PFSK-1 (cell line): ENCODE measurements around the gene ACSL6.

ENCODE experiments used
- FOXP2 ChIP-seq: optimal IDR thresholded peaks from 2 replicates; pipeline ENCODE3; 2011; ENCODE audit warnings: borderline replicate concordance, control low read depth, inconsistent platforms; ENCODE audit not compliant: insufficient read depth; ENCODE audit errors: extremely low read length, extremely low read depth
- POLR2AphosphoS5 ChIP-seq: IDR thresholded peaks from 2 replicates; pipeline ENCODE4 v1.6.1; 2012; ENCODE audit warnings: low read depth, mild to moderate bottlenecking, control low read depth, low read length, moderate library complexity
- REST ChIP-seq, 2 experiments: IDR thresholded peaks; 2 replicates each; pipeline versions ENCODE4 v1.6.1 to v1.8.0; 2011 to 2012; ENCODE audit warnings: low read depth in 2 of 2, low read length in 2 of 2, control low read depth in 1 of 2, inconsistent platforms in 1 of 2, mild to moderate bottlenecking in 1 of 2, moderate library complexity in 1 of 2; ENCODE audit not compliant: insufficient read depth in 1 of 2
- TAF1 ChIP-seq: IDR thresholded peaks from 2 replicates; pipeline ENCODE4 v1.6.1; 2012; ENCODE audit warnings: low read length, control low read depth, borderline replicate concordance; ENCODE audit not compliant: insufficient read depth

- no peak for TF ChIP-seq REST (IDR thresholded peaks at IDR 0.05; ENCODE audit: insufficient read depth in 1 of 2, low read depth in 2 of 2, low read length in 2 of 2)
- TF ChIP-seq TAF1, result no peak
- TF ChIP-seq POLR2AphosphoS5, result no peak
- no peak for TF ChIP-seq FOXP2
Observed at GRCh38 chr5:132017316-132017715, 5.9 kb upstream of the ACSL6 start.
